ENCODE data around the gene CNTN4.

DNA sequence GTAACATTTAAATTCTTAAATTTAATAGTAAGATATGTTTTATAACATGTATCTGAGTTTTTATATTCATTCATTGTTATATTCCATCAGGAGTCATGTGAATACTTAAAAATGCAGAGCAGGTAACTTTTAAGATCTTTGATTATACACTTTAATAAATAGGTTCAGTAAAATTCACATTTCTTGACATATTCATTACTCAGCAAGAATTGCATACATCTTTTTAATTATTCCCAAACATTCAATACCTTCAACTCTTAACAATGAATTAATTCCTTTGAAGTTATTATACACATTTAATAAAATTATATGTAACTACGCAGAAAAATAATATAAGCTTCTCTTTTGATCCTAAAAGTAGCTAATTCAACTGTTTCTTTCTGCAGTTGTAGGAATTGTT, 105.4 kb downstream of the CNTN4 start:
- TF ChIP-seq POLR2A (IDR thresholded peaks at IDR 0.05) (no peak), EP300 (IDR thresholded peaks at IDR 0.05) (no peak)
- TF ChIP-seq, protein P1, sequence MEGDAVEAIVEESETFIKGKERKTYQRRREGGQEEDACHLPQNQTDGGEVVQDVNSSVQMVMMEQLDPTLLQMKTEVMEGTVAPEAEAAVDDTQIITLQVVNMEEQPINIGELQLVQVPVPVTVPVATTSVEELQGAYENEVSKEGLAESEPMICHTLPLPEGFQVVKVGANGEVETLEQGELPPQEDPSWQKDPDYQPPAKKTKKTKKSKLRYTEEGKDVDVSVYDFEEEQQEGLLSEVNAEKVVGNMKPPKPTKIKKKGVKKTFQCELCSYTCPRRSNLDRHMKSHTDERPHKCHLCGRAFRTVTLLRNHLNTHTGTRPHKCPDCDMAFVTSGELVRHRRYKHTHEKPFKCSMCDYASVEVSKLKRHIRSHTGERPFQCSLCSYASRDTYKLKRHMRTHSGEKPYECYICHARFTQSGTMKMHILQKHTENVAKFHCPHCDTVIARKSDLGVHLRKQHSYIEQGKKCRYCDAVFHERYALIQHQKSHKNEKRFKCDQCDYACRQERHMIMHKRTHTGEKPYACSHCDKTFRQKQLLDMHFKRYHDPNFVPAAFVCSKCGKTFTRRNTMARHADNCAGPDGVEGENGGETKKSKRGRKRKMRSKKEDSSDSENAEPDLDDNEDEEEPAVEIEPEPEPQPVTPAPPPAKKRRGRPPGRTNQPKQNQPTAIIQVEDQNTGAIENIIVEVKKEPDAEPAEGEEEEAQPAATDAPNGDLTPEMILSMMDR (IDR thresholded peaks at IDR 0.05): no peak

Data from upper lobe of left lung (tissue), 4 donors.